ENCODE data around the gene FAM53B. TPM values are rescaled to one million over a fixed set of nuclear protein-coding genes. Genes with fewer than 3 reads are reported as not detected.
"Not testable (repeated sequence)": the region's sequence is repeated elsewhere in the genome, so short reads cannot be mapped to it uniquely, and the experiment has no call there.

FAM53B gene
- total RNA-seq, 1 donor from 2014 or later = 19.3 TPM

DNA sequence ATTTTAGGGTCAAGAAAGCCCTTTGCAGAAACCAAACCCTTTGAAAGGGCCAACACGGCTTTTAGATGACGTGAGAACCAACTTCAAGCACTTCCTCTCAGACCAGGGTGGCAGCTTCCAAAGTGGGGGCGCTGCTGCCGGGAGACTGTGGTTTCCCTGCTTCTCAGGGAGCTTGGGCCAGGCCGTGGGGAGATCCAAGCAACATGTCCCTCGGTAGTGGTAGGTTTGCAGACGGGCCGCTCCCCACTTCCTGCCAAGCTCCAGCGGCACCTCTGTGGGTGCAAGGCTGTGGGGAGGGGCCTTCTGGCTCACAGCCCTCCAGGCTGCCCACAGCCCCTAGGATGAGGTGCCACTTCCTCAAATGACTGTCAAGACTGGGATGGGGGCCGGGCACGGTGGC is 132.4 kb downstream of the FAM53B start:
- no peak for DNase-seq (ENCODE audit: low spot score)

DNA sequence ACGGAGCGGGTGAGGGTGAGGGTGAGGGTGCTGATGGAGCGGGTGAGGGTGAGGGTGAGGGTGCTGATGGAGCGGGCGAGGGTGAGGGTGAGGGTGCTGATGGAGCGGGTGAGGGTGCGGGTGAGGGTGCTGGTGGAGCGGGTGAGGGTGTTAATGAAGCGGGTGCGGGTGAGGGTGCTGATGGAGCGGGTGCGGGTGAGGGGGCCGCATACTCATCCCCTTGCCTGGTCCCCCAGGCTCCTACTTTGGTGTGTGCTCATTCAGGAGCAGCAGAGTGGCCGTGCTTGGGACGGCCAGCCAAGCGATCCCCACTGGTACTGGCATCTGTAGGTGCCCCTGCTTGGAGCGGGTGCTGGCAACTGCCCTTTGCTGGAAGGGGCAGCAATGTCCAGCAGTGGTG is 133.3 kb downstream of the FAM53B start:
- DNase-seq (ENCODE audit: low spot score) = not testable (repeated sequence)

- not testable (repeated sequence) for DNase-seq (ENCODE audit: low spot score)
Observed at GRCh38 chr10:124610186-124610585, 134.0 kb downstream of the FAM53B start.

- no peak for DNase-seq (ENCODE audit: low spot score)
Observed at GRCh38 chr10:124609698-124610097, 134.5 kb downstream of the FAM53B start.

- DNase-seq (ENCODE audit: low spot score) = no peak
Observed at GRCh38 chr10:124608093-124608721, 136.0 kb downstream of the FAM53B start.

GRCh38 chr10:124607693-124608092 is 136.5 kb downstream of the FAM53B start:
- DNase-seq (ENCODE audit: low spot score) = no peak

DNA sequence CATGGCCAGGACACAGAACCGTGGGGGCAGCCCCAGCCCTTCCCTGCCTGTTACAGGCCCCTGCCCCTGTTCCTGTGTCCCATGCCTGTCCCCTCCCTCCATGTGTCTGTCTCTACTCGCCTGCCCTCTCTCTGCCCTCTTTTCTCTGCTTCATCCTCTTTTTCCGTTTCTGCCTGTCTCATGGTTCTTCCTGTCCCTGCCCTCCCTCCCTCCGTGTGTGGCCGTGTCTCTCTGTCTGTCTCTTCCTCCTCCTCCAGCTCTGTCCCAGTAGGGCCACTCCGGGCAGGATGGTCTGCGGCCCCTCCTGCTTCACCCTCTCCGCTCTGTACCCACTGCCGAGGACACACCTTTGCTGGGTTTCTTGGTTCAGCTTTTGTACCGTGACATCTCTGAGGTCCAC is 137.4 kb downstream of the FAM53B start:
- DNase-seq (ENCODE audit: low spot score) = no peak

GRCh38 chr10:124605856-124606812 is 138.0 kb downstream of the FAM53B start:
- DNase-seq (ENCODE audit: low spot score) = no peak

DNA sequence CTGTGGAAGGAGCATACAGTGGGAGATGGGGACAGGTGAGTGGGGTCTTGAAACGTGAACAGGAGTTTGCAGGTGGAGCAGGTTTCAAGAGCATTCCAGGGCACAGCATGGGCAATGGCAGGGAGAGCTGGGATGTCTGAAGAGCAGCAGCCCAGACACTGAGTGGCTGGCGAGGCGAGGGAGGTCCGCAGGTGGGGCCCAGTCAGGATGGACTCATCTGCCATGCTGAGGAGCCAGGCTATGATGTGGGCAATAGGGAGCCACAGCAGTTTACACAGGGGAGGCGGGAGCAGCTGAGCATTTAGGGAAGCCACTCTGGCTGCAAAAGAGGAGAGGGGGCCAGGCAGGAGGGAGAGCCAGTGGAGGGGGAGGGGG is 138.7 kb downstream of the FAM53B start:
- DNase-seq (ENCODE audit: low spot score) = no peak

DNA sequence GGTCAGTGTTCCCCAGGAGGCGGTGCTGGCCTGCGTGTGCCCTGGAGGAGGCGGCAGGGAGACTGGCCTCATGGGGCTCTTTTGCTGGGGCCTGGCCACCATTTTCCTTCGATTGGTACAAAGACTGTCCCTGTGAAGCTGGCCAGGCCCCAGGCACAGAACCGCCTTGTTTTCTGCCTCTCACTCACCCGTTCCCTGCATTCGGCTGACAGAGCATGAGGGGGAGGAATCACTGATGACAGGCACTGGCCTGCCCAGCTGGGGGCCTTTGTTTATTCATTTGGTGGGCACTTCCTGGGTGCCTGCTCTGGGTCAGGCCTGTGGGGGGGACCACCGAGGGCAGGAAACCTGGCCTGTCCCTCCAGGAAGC is 139.2 kb downstream of the FAM53B start:
- no peak for DNase-seq (ENCODE audit: low spot score)

- DNase-seq (ENCODE audit: low spot score) = no peak
Observed at GRCh38 chr10:124604214-124605000, 139.8 kb downstream of the FAM53B start.

- no peak for DNase-seq (ENCODE audit: low spot score)
Observed at GRCh38 chr10:124603376-124604213, 140.6 kb downstream of the FAM53B start.

DNA sequence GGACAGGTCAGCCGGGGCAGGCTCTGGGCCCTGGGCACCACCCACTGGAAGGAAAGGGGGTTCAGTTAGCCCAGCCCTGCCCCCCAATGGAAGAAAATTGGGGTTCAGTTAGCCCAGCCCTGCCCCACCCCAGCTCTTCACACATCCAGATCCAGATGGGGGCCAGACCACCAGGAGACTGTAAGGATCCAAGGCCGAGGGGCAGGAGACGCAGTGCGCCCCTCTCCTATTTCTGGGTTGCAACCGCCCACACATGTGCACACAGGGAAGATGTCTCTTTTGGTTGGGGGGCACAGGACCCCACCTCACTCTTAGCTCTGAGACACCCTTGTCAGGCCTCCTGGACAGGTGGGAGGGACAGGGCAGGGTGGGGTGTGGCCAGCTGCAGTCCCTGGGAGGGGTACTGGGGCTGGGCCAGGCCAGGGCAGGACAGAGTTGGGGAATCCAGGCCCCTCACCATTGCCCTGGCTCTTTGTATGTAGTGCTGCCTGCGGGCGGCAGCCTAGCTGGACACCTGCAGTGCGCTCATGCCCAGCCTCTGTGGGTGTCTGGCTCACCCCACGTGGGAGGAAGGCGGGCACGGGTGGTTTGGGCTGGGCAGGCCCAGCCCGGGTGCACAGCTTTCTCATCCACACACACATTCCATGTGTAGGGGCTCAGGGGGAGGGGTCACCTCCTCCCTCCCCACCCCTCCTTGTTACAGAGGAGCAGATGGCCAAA is 141.4 kb downstream of the FAM53B start:
- no peak for DNase-seq (ENCODE audit: low spot score)

GRCh38 chr10:124602121-124602561 is 142.0 kb downstream of the FAM53B start:
- no peak for DNase-seq (ENCODE audit: low spot score)

DNA sequence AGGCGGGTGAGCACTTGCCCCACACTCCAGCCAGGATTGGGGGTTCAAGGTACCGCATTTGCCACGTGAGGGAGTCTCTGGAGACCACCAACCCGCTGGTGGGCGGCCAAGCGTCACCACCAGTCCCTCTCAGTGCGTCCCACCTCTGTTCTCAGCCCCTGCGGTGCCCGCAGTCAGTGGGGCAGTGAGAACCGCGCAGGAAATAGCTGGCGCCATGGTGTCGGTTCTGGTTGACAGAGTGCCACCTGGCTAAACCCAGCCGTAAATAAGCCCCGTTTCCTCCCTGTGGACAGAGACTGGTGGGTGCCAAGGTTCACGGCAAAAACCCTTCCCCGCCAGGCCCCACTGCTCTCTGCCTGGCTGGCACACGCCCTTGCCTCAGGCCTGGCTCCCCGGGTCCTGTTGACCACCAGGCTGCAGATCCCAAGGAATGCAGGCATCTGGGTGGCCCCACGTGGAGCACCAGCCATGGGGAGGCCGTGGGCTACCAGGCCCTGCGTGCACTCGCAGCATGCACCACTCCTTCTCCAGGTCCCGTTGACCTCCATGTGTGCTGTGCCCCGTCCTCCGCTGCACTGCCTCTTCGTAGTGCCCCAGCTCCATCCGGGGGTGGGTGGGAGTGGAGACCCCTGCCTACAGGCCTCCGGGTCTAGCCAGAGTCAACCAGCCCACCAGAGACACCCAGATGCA is 142.6 kb downstream of the FAM53B start:
- no peak for DNase-seq (ENCODE audit: low spot score)

DNA sequence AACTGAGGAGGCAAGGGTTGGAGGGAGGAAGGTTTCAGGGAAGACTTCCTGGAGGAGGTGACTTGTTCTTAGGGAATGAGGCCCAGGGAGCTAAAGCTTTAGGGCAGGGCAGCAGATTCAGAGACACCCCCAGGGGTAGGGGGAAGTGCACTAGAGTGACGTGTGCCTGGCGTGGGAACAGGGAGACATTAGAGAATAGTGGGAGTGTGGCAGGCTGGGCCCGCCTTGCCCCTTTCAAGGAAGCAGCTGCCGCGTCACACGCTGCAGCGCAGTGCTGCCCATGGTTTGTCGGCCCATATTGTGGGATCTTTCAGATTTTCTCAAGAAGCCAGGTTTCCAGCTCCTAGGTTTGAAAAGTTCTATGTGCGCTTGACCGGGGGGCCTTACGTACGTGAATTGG is 143.2 kb downstream of the FAM53B start:
- no peak for DNase-seq (ENCODE audit: low spot score)

DNA sequence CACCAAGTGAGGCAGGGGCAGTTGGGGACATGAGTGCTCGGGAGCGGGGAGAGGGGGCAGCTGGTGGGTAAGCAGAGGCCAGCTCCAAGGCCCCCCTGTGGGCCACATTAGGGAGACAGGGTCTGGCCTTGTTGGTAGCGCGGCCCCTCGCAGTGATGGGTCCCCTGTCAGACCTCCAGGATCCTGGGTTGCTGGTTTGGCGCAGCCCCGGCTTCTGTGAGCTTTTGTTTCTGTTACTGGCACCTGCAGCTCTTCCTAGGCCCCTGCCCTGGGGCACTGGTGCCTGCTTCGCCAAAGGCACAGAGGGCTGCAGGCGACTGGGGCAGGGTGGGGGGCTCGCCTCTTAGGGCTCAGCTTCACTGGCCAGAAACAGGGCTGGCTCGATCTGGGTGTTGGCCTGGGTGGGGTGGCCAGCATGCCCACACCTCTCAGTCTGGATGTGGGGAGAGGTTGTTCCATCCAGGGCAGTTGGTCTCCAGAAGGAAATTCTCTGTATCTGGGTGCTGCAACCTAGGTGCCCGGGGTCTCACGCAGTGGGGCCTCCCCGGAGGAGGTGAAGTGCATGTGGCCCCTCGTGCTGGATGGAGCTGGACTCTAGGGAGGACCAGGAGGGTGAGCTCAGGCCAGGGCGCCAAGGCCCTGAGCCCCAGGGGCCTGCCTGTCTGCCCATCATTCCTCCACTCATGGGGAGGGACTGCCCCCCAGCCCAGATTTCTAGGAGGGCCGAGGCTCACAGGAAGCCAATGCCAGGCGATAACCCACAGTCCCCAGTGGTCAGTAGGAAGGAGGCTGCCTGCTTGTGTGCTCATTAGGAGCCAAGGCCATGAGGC is 143.9 kb downstream of the FAM53B start:
- no peak for DNase-seq (ENCODE audit: low spot score)

DNA sequence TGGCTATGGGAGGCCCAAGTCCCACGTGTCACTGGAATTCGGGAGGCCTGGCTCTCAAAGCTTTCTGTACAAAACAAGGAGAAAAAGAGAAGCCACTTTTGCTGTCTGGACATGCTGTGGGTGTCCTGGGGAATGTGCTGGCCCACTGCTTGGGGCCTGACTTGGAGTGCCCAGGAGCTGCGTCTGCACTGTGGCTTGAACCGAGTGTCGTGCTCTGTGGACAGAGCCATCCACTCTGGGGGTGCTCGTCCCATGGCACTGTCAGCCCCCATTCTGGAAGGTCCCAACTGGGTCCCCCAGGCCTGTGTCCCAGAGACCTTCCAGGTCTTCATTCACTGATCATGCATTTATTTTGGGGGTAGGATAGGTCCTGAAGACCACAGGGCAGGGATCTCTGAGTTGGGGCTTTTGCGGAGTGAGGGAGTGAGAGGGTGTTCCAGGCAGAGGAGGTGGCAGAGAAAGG is 144.6 kb downstream of the FAM53B start:
- DNase-seq (ENCODE audit: low spot score) = no peak
